Activated naive CD4-positive, alpha-beta T cell (primary cell): Measurements from ENCODE around the gene SF3B1.
"Not testable (repeated sequence)": the region's sequence is repeated elsewhere in the genome, so short reads cannot be mapped to it uniquely, and the experiment has no call there.

Source experiments
- DNase-seq, 4 experiments: peaks; one replicate each; lab custom pipeline; 2025; lab: John Stamatoyannopoulos, UW

SF3B1 gene

DNA sequence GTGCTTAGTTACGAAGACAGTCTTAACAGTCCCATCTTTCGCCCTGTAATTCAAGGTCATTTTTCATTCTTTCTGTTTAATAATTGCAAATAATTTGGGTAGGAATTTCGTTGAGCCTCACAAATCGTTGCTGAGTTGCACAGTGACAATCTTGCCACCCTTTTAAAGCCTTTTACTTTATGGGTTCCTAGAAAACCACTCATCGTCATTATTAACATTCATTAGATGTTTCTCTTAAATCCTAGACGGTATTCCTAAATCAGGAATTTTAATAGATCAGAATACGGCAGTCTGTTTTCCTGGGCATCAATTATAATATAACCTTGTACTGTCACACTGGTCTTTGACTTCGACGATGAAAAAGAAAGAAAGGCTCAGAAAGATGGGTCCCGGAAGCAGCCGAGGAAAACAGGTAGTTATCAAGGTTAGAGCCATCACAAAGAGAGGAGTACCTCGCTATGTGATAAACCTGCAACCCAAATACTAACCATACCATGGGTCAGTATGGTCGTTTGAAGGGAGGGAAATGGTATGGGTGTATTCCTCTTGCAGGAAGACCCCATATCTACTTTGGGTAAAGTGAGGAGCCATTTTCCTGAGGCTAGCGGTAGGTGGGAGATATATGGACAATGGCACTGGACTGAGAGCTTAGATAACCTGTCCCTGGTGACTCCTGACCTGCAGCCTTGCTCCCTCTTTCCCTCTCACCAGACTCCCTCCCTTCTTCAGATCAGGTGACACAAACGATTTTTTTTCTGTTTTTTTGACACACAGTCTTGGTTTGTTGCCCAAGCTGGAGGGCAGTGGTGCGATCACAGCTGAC is 981 bp upstream of the SF3B1 start:
- no peak for DNase-seq

DNA sequence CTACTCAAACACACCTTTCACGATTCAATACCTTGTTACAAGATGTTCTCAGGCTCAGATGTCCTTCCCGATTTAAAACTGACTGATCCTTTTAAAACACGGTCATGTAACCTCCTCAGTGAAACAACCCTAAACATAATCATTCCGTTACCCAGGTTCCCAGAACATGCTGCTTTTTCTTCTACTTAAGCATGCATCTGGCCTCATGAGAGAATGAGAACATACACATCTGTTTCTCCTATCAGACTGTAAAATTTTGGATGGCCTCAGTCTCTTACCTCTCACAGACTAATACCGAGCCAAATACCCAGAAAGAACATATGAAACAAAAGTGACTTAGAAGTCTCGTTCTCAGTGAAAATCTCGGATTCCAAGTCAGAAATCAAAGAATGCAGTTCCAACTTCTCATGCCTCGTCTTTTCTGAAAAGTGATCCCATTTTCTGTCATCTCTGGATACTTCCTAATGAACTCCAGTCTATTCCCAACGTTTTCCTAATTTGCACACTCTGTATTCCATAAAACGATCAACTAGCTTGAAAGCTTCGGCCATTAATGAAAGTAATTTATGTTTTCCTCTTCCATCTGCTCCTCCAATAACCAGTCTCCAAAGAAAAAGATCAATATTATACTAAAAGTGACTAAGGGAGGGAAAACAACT is 919 bp downstream of the SF3B1 start:
- no peak for DNase-seq

DNA sequence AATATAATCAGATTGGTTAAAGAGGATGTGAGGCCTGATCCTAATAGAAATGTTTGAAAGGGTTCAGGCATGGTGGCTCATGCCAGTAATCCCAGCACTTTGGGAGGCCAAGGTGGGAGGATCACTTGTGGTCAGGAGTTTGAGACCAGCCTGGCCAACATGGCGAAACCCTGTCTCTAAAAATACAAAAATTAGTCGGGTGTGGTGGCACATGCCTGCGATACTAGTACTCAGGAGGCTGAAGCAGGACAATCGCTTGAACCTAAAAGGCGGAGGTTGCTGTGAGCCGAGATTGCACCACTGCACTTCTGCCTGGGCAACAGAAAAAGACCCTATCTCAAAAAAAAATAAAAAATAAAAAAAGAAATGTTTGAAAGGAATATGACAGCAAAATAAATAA is 2.3 kb downstream of the SF3B1 start:
- DNase-seq, result not testable (repeated sequence)

DNA sequence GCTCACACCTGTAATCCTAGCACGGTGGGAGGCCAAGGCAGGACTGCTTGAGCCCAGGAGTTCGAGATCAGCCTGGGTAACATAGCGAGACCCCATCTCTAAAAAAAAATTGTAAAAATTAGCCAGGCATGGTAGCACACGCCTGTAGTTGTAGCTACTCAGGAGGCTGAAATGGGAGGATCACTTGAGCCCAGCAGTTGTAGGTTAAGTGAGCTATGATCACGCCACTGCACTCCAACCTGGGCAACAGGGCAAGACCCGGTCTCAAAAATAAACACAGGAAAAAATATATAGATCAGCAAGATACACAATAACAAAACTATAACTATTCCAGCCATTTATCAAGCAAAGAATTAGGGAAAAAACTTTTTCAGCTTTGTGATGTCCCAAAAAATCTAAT is 3.0 kb downstream of the SF3B1 start:
- DNase-seq, result no peak

DNA sequence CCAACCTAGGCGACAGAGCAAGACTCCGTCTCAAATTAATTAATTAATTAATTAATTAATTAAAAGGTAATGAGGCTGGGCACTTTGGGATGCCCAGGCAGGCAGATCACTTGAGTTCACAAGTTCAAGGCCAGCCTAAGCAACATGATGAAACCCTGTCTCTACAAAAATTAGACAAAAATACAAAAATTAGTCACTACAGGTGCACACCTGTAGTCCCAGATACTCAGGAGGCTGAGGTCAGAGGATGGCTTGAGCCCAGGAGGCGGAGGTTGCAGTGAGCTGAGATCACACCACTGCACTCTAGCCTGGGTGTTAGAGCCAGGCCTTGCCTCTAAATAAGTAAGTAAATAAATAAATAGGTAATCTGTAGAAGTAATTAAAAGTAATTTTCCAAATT is 6.8 kb downstream of the SF3B1 start:
- DNase-seq, result no peak

GRCh38 chr2:197426723-197427603 is 7.9 kb downstream of the SF3B1 start:
- DNase-seq, result no peak

GRCh38 chr2:197425550-197425949 is 9.3 kb downstream of the SF3B1 start:
- DNase-seq, result no peak

GRCh38 chr2:197423307-197423706 is 11.5 kb downstream of the SF3B1 start:
- no peak for DNase-seq

- no peak for DNase-seq
These were observed 15.4 kb downstream of the SF3B1 start for GRCh38 chr2:197419438-197419837.

- no peak for DNase-seq
These were observed 18.6 kb downstream of the SF3B1 start for GRCh38 chr2:197416268-197416667.

DNA sequence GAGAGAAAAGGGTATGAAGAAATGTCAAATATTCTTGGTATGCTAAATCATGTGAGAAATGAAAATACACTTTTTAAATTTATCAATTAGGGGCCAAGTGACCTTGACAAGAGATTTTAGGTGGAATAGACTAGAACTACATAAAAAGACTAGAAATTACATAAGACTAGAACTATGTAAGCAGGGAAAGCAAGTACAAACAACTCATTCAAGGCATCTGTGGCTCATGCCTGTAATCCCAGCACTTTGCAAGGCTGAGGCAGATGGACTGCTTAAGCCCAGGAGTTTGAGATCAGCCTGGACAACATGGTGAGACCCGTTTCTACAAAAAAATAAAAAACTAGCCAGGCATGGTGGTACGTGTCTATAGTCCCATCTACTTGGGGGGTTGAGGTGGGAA is 20.3 kb downstream of the SF3B1 start:
- no peak for DNase-seq

- DNase-seq, result no peak
These were observed 20.8 kb downstream of the SF3B1 start for GRCh38 chr2:197414039-197414438.

GRCh38 chr2:197405582-197405981 is 29.2 kb downstream of the SF3B1 start:
- DNase-seq, result no peak

DNA sequence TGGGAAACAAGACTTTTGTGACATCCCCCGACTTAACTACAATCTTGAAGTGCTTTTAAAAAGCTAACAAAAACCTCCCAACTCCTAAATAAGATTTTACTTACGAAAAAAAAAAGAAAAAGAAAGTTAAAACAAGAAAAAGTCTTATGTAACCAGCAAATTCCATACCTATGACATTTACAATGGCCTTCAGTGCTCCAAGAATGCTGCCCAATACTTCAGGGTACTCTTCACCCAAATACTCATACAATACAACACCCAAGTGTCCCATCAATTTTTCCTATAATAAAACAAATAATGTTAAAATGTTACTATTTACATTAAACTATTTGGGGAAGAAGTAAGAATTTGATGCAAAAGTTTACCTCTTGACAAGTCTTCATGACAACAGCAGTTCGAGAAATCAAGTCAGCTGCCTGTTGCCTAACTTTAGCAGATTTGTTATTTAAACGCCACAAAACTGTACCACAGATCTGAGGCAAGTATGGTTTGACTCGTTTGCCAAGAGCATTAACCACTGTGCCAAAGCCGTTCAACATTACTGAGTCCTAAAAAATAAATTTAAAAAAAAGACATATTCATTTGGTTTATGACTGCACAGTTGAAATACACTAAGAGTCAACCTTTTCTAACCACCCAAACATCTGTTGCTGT is 34.8 kb downstream of the SF3B1 start:
- no peak for DNase-seq

DNA sequence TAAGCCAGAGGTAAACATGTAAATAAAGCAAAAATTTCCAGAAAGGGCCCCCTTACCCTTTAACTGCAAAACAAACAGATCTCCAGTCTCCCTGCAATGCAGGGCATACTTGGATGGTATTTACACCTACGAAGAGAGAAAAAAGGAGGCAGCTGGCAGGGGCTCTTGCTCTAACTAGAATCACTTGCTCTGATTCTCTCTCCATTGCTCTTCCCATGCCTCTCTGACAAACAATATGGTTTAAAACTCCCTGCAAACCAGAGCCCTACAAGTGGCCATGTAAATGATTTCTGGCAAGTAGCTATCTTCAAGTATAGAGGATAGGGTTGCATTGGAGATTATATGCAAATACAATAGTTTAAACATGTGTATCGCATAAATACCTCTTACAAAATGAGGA is 35.9 kb downstream of the SF3B1 start:
- no peak for DNase-seq

GRCh38 chr2:197391220-197391717 is 43.6 kb downstream of the SF3B1 start:
- no peak for DNase-seq

DNA sequence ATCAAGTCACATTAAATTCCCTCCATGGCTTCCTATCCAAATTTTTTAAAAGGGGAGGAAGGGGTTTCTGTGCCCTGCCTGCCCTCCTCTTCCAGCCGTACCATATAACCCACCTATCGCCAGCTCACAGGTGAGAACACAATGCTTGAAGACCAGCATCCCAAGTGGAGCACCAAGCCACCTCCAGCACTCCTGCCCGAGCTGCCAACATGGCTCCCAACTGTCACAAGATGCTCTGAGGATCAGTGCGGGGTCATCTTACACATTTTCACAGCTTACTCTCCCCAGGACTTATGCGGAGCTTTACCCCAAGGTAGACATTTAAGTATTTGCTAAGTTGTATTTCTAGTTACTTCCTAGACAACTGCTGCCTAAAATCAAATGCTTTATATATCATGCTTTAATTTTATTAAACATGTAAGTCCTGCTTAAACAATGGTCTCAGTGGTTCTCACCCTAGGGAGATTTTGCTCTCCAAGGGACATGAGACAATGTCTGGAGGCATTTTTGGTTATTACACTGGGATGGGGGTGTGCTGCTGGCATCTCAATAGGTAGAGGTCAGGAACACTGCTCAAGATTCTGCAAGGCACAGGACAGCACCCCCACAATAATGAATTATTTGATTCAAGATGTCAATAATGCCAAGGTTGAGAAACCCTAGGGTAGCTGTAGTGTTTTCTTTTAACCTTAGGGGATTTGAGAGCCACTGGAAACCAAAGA is 45.8 kb downstream of the SF3B1 start:
- no peak for DNase-seq

DNA sequence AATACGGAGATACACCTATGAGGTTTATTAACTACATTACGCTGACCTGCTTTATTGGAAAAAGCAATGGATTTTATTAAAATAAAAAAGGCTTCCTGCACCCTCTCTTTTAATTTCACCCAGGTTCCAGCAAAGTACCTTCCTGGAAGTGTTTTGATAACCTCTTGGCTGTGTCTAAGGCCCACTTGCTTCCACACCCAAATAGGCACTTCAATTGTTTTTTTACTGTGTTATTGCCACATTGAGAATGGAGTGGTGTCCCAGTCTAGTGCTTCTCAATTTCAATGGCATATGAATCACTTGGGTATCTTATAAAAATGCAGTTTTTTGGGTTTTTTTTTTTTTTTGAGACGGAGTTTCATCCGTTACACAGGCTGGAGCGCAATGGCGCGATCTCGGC is 47.6 kb downstream of the SF3B1 start:
- DNase-seq, result no peak

- no peak for DNase-seq
These were observed 48.6 kb downstream of the SF3B1 start for GRCh38 chr2:197386242-197386641.

DNA sequence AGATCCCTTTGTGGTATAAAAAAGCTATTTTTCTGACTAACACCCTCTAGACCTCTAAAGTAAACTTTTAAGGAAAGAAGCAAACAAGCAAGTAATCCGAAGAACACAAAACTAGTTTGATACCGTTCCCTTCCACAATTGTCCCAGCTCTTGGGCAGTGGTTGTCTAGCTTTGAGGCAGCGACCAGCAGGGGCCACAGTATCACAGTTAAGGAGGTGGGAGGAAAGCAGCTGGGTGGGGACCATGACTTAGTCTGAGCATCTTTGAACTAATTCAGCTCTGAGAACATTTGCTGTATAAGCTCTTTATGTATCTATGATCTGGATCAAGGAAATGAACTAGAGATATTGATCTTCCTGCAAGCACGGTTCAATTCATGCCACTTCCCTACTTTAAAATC is 51.0 kb downstream of the SF3B1 start:
- DNase-seq, result no peak

DNA sequence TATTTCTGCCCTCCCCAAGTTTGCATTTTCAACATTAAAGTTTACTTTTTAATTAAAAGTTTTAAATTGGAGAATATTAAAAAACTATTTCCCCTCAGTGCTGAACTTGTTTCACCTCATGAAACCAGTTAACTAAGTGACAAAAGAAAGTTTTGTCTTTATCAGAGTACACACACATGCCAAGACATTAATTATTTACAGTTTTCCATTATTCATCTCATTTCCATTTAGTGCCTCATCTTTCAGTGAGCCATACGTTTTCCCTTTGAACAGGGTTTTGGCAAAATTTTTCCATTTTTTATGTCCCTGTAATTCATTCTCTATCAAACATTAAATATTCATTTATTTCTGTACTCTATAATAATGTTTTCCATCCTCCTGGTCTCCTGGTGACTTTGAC is 53.2 kb downstream of the SF3B1 start:
- no peak for DNase-seq
